GM19035 (cell line): ENCODE measurements around the gene SUSD4.
"Not testable (repeated sequence)": the region's sequence is repeated elsewhere in the genome, so short reads cannot be mapped to it uniquely, and the experiment has no call there.

Source experiments
- ATAC-seq: cut with Tn5 transposase; IDR thresholded peaks from one replicate; pipeline ENCODE4 v1.9.1; 2021; ENCODE audit not compliant: unreplicated experiment

Gene SUSD4

DNA sequence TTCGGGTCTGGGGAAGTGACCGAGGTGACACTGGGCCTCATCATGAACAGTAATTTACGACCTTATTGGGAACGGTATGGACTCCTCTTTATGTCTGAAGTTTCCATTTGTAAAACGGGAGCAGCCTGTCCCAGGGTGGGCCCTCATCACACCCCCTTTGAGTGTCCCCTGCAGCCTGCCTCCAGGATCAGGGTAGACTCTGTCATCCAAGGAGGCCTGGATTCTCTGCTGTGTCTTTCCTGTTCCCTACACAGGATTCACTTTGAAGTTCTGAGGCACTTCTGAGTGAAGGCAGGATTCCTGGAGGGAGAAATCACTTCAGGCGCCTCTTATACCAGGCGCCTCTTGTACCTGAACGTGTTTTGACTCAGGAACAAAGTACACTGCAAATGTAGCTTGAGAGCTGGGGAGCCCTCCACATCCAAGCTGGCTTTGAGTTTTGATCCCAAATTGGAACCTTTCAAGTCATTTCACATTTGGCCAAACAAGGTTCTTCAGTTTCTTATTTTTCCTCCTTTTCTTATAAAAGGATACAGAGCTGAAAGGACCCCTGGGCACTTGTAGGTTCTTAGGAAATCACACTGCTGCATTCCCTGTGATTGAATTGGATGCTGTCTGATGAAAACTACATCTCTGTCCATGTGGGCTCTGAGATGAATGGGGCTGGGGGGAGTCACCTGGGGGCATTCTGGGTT is 106.0 kb downstream of the SUSD4 start:
- ATAC-seq, result no peak

DNA sequence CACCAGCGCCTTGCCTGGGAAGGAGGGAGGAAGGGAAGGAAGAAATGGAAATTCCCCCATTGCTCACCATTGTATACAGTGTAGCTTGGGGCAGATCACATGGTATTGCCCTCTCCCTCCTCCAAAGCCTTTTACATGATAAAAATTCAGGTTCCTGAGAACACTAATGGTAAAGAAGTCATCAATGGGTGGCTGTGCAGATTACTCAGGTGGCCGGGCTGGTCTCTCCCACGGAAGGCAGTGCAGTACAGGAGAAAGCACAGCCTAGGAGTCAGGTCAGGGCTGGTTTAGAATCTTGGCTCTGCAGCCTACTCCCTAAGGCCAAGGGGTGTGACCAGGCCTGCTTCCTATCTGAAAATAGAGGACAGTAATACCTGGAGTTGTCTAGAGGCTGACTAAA is 107.9 kb downstream of the SUSD4 start:
- no peak for ATAC-seq

DNA sequence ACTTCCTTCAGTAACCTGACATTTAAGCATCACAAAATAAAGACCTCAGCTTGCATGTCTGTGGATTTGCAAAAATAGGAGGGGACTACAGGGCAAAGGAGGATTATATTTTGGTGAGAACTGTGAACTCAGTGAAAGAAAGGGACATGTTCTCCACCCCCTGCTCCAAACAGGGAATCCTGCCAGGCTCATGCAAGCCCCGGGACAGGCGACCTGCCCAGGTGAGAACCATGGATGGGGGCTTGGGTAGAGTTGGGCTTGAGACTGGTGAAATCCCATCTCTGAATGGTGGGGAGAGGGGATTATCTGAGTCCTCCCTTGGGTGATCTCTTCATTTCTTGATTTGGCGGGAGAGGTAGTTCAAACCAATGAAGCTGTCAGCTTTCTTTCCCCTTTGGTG is 110.1 kb downstream of the SUSD4 start:
- no peak for ATAC-seq

DNA sequence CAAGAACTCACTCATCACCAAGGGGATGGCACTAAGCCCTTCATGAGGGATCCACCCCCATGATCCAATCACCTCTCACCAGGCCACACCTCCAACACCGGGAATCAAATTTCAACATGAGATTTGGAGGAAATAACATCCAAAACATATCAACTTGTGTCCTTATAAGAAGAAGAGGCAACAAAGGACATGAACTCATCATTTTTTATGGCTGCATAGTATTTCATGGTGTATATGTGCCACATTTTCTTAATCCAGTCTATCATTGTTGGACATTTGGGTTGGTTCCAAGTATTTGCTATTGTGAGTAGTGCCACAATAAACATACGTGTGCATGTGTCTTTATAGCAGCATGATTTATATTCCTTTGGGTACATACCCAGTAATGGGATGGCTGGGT is 112.6 kb downstream of the SUSD4 start:
- ATAC-seq, result not testable (repeated sequence)

DNA sequence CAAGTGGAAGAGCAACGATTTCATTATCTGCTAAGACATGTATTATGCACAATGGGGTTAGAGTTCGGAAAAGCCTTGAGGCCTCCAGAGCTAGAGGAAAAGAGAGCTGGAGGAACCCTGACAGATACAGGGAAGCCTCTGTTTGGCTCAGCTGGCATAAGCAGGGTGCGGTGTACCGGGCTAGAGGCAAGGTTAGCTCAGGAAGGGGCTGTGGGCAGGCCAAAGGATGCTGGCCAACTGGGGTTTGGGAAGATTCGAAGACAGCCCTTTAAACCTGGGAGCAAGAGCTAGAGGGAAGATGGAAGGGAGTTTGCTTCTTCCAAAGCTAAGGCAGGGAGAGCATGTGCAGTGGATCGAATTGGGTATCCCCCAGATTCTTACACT is 113.4 kb downstream of the SUSD4 start:
- ATAC-seq, result no peak

DNA sequence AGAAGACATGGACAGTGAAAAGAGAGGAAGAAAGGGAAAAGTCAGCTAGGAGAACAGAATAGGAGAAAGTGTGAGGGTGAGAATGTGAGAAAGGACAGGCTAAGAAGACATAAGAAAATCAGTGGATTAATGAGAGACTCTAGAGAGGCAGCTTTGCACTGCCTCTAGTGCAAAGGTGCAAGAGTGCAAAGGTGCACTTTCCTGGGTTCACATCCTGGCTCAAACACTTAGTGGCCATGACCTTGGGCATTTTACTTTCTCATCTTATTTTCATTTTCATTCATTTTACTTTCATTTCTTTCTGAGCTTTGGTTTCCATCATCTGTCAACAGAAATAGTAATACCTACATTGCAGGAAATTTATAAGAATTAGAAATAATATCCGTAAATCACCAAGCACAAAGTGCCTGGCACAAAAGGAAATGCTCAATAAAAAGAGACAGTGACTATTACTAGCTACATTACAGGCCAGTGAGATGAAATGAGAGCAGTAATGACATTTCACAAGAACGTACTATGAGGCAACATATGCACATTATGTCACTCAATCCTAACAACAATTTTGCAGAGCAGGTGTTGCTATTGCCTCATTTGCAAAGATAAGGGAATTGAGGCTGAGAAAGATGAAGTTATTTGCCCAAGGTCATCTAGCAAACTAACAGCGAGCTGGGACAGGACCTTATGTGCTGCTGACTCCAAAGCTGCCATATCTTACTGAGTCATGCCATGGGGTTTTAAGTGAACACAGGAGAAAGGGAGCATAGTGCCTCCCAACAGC is 113.9 kb downstream of the SUSD4 start:
- ATAC-seq, result no peak

DNA sequence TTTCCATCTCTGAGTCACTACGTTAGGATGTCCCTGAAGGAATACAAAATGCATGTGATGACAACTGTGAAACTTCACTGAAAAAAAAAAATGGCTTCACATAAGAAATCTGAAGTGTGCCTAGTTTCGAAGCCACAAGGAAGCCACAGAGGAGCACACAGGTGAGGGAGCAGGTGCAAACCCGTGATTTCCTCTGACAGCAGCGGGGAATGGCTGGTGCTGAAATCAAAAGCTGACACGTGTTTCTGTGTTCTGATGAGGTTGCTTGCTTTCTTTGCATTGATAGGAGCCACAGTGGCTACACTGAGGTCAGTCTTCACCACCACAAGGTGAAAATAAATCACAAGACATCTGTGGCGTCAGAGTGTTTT is 115.2 kb downstream of the SUSD4 start:
- ATAC-seq, result no peak

DNA sequence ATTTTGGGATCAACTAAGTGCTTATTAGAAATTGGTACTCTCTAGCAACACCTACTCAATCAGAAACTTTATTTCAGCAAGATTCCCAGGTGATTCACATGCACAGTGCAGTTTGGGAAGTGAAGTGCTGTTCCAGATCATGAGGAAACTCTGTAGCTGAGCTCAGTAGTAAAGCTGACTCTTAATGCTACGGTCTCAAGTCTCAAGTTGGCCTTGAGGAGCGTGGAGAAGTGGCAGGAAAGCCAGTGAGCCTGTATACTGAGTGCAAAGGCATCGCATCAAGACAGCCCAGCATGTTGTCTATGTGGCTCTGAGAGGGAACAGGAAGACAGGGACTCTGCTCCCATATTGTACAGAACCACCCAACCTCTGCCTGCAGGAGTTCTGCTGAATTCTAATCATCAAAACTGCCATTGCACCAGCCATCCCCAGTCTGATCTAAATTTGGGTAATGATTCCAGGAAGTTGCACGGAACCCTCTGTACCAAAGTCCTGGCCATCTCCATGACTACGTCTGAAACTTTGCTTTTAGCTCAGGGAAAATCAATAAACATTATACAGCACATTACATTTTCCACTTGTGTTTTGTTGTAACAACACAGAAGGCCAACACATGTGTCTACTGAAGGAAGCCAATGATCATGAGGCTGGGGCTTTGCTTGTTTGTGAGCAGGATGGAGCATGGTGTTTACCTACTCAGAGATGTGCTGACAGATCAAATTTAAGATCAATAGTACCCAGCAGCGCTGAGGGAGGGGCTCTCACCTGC is 115.8 kb downstream of the SUSD4 start:
- ATAC-seq, result no peak

DNA sequence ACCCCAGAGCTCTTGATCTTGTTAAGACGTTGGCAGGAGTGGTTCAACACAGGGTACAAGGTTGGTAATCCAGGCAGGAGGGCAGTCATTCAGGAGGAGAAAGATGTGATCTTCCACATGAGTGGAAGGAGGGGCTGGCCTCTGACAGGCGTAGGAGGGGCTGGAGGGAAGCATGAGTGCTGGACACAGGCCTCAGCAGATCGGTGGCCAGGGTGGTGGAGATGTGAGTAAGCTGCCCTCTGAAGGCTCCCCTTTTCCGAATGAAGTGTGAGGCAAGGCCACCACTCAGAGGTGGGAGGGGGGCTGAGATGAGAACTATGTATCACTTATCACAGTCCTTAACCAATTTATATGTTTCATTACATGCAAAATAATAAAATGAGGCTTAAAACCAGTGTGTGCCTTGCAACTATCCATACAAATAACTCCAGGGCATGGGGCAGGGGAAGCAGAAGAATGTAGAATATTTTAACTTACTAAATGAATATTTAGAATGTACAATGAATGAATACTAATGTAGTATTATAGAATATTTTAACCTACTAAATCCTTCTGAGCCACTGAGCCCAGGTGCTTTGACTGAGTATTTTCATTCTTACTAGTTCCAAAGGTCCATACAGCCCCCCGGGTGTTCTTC is 117.4 kb downstream of the SUSD4 start:
- ATAC-seq, result no peak

DNA sequence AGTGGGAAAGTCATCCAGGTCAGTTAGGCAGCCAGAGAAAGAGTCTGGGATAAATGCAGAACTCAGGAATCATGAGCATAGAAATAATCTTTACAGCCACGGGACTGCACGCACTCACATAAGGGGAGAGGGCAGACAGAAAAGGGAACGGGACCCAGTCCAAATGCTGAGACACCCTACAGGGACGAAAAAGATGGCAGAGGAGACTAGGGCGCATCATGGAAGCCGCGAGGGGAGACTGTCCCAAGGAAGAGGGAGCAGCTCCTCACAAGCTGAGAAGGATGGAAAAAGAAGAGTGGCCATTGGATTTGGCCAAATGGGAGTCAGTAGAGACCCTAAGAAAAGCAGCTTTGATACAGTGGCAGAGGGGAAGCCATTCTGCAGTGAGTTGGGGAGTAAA is 118.0 kb downstream of the SUSD4 start:
- ATAC-seq, result no peak

DNA sequence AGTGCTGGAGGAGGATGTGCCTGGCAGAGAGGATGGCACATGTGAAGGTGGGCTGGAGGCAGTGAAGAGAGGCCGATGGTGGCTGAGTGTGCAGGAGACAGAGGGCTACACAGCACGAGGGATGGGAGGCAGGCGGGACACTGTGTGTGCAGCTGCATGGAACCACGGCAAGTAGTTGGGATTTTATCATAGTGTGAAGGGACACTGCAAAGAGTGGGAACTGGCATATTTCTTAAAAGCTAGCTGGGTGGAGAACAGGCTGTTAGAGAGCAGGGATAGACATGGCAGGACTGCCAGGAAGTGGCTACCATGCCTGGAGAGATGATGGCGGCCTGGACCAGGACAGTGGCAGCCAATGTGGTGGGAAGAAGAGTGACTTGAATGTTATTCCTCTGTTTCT is 118.6 kb downstream of the SUSD4 start:
- no peak for ATAC-seq

DNA sequence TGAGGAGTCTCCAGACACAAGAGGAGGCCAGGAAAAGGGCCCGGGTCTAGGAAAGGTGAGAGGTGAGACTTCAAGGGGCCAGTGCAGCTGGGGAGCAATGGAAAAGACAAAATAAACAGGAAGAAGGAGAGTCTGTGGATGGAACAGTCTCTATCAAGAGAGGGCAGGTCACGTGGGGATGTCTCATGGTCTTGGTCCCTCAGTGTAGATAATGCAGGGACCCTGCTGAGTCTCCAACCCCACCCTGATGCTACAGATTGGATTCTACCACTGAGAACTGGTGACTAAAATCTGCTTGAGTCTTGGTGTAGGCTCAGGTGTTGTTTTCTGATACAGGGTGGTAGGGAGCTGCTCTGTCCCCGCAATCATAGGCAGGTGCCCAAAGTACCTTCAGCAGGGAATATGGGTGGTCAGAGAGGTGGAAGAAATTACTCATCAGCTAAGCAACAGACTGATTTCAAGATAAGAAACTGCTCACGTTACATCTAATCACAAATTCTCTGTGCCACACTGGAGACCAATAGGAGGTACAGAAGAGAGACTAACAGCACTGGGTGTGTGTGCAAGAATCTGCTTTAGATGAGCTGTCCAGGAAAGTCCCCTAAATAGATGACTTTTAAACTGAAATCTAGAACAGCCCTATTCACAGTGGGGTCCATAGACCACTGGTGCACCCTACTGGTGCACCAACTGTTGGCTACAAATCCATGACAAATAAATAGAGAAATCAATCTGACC is 119.4 kb downstream of the SUSD4 start:
- no peak for ATAC-seq

DNA sequence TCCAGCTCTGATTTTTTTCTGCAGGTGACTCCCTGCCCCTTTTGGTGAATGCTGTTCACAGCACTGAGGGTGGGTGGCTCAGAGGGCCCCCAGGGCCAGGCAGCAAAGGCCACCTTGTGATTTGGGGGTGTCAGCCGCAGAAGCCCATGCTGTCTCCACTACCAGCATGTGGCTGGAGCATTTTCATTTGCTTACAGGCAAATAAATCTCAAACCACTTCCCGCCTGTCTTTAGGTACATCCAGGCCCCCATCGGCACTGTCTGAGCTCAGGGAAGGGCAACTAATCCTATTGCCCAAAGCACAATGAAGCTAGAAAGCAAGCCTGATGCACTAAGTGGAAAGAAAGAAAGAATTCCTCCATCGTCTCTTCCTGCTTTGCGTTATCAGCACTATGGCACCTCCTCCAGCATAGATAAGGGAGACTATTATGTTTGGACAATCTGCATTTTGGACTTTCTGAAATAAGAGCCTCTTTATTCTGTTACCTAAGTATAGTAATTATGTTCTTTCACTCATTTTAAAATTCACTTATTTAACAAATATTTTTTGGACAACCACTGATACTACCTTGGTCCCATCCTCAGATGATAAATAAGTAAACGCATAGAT is 120.4 kb downstream of the SUSD4 start:
- ATAC-seq, result no peak

DNA sequence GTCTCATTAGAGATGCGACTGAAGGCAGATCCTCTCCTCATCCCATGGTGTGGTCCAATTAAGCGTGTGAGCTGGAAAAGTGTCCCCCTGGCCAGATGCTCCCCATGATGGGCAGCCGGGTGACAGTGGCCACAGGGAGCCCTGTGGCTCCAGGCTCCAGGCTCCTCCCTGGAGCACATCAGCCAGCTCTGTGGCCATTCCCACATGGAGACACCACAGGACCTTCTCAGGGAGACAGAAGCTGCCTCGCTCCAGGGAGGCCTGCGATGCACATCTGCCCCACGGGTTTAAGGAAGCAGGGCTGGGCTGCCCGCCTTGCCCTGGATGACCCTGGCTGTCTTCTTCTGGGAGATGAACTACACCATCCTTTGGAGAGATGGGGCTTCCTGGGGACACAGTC is 121.0 kb downstream of the SUSD4 start:
- no peak for ATAC-seq

DNA sequence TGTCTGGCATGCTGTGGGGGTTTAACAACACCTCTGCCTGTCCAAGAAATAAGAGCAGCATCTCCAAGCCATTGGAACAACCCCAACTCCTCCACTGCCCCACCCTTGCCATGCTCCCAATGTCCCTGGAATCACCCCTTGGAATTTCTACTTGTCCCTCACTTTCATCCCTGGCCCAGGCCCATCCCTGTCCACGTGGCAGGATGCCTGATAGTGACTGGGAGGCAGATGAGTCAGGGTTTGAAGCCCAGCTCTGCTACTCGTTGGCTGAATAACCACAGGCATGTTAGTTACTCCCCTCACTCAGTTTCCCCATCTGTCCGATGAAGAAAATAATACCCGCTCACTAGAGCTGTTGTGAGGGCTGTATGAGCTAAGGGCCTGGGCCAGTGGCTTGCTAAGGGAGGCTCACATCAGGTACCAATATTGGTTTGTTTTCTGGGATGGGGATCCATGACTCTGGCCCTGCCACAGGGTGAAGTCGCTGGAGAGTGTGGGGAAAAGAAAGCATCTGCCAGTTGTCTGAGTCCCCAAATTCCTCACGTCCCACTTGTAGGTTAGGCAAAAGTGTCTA is 121.5 kb downstream of the SUSD4 start:
- no peak for ATAC-seq

DNA sequence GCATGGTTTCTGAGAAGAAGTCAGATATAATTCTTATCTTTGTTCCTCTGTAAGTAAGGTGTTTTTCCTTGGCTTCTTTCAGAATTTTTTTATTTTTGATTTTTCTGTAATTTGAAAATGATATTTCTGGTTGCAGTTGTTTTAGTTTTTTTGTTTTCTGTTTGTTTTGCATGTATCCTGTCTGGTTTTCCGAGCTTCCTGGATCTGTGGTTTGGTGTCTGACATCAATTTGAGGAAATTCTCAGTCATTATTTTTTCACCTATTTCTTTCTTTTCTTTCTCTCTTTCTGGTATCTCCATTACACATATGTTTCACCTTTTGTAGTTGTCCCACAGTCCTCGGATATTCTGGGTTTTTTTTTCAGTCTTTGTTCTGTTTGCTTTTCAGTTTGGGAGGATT is 123.9 kb downstream of the SUSD4 start:
- no peak for ATAC-seq

DNA sequence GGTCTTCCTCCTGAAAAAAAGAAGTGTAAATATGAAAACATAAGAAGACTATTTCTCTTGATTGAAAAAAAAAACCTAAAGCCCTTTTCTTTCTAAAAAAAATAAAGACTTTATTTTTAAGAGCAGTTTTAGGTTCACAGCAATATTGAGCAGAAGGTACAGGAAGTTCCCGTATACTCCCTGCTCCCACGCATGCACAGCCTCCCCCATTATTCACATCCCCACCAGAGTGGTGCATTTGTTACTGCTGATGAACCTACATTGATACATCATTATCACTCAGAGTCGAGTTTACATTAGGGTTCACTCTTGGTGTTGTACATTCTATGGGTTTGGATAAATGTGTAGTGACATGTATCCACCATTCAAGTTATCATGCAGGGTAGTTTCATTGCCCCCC is 128.9 kb downstream of the SUSD4 start:
- ATAC-seq, result no peak

DNA sequence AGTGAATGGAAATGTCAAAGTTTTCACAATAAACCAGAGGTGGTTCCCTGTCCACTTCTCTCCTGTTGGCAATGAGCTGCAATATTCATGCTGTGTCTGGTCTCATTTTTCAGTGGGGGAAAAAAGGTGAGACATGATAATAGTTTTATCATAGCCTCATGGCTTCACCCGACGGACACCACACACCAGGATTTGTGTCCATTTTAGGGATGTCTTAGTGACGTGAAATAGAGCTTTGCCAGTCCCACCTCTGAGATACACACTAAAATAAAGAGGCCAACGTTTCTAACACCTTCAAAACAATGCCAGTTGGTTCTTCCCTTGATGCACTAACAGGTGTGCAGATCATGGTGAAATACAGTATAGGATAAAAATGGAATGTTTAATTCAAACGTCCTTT is 129.4 kb downstream of the SUSD4 start:
- ATAC-seq, result no peak

DNA sequence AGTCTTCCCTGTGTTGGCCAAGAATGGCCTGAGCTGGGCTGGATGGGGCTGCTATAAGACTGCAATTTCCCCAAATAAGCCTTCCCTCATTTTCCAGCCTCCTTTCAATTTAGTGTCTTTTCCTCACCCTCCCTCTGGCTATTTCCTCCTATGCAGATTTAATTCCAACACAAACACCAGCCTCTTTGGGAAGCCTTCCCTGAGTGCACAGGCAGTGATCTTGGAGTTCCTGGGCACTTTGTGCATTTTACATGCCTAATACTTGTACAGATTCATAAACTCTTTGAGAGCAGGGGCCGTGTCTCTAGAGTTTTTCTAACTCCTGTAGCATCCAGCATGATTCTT is 129.8 kb downstream of the SUSD4 start:
- ATAC-seq, result no peak

DNA sequence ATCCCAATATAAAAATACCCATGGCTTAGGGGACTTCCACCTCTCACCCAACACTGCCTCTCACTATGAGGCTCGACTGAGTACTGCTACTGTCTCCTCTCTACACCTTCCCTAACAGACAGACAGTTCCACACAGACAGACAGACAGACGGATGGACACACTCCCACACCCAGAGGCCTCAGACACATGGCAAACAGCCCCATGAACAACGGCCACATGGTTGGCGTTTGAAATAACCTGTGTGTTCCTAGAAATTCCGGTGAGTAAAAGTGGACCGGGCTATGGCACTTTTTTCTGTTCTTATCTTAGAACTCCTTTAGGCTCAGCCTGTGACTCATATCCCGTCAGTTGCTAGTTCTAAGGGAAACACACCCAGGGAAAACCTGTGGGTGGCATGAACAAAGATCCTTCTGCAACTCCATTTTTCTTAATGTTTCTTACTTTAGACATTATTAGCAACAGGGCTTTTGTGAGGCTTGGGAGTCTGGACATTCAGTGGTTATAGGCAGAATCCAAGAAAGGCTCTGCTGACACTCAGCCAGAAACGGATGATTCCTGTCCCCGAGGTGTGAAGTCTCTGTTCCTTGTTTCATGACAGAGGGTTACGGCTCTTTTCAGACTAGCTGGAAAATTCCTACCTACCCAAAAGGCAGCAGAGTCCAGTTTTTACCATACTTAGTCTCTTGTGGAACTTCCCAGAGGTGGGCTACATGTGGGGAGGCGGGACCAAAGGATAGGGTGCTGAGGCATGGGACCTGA is 130.4 kb downstream of the SUSD4 start:
- ATAC-seq, result no peak
